Measurements from ENCODE around the gene SLC6A17.

- TF ChIP-seq POLR2A (IDR thresholded peaks at IDR 0.05) (no peak), CTCF (IDR thresholded peaks at IDR 0.05 in 8 of 11, conservative IDR thresholded peaks at IDR 0.05 in 3 of 11) (no peak), POLR2AphosphoS5 (IDR thresholded peaks at IDR 0.05) (no peak)
These were observed 19.3 kb upstream of the SLC6A17 start for GRCh38 chr1:110130989-110131388.
